HG03439 (cell line): ENCODE results near the gene PIM3.
A peak's percentile ranks its signal among the peaks of the same experiment; 100 is the strongest.

Experiments
- ATAC-seq: cut with Tn5 transposase; IDR thresholded peaks from one replicate; pipeline ENCODE4 v1.9.1; 2021; ENCODE audit warnings: mild to moderate bottlenecking, moderate library complexity; ENCODE audit not compliant: unreplicated experiment

The PIM3 gene

DNA sequence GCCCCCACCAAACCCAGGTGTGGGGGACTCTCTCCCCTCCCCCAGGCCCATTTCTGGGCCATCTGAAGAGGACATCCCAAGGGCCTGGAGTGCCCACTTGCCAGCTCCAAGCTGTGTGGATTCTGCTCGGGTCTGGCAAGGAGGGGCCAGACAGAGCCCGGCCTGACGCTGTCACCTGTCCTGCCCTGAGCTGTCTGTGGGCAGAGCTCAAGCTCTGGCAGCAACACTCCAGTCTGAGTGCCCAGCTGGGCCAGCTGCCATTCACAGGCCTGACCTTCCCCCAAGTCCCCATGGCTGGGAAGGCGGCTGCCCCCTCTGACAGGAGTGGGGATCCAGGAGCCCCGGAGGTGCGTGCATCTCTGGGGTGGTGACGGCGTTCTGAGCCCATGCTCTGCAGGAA is 6.2 kb upstream of the PIM3 start:
- no peak for ATAC-seq

DNA sequence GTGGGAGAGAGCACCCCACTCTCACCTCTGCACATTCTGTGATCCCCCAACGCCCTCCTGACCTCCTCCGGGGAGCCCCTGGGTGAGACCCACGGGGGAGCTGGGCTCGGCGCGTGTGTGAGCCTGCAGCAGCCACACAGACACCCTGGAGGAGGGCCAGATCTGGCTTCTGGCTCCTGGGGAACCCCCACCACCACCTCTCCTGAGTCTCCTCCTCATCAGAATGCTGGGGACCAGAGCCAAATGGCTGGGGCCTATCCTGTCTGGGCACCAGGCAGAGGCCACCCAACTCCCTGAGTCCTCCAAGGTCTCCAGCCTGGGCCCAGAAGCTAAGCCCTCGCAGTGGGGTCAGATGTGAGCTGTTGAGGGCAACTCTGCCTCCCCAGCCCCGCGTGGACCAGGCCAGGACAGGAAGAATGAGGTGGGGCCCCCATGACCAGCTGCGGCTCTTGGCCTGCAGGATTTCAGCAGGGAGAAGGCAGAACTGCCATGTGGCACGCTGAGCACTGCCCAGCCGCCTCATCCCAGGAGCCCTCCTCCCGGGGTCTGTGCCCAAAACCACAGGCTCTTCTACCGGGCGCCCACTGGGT is 5.5 kb upstream of the PIM3 start:
- no peak for ATAC-seq

GRCh38 chr22:49955581-49956417 is 4.8 kb upstream of the PIM3 start:
- no peak for ATAC-seq

- ATAC-seq = no peak
These were observed 4.2 kb upstream of the PIM3 start for GRCh38 chr22:49956418-49956770.

DNA sequence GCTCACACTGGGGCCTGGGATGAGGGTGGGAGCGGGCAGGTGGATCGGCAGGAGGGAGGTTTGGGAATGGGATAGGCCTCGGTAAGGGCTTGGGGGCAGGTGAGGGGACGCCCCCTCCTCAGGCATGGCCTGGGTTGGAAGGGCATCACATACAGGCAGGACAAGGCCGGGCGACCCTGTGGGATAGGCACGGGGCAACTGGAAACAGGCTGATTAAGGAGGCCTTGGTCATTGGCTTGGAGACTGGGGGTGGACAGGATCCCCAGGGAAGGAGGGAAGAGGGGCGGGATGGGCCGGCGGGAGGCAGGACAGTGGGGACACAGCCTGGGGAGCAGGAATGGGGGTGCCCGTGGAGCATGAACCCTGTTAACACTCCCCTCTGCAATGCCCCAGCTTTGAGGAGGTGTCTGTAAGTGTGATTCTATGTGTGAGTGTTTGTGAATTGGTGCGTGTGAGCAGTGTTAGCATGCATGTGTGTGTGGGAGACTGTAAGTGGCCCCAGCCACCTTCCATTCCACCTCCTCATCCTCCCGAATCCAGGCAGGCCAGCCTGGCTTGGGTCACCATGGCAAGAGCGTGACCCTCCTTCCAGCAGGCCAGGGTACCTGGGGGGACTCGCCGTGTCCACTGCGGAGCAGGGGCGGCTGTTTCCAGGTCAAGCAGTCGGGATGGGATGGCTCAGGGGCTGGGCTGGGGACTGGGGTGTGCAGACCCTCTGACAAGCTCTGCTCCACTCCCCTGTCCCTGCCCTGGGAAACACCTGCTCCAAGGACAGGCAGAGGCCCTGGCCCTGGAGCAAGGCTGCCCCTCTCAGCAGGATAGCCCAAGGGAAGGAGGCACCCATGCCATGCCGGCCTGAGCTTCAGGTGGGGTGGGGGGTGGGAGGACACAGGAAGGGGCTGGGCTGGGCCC is 3.4 kb upstream of the PIM3 start:
- no peak for ATAC-seq

GRCh38 chr22:49957826-49958365 is 2.7 kb upstream of the PIM3 start:
- ATAC-seq = no peak

GRCh38 chr22:49958366-49958921 is 2.1 kb upstream of the PIM3 start:
- ATAC-seq = no peak

- ATAC-seq = no peak
These were observed 1.4 kb upstream of the PIM3 start for GRCh38 chr22:49958931-49959781.

DNA sequence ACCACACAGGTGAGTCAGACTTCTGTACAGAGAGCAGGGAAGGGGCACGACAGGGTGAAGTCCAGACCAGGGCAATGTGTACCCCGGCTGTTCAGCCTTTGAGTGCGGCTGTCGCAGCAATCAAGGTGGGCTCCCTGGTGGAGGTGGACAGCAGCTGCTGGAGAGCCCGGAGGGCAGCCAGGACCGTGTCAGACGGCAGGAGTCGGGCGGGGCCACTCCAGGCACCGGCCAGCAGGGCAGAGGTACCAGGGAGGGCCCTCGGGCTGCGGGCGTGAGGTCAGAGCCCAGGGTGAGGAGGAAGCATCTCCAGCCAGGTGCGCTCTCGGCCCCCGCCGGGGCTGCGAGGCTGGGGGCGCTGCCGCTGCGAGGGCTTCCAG is 802 bp upstream of the PIM3 start:
- ATAC-seq = peak; percentile 7

GRCh38 chr22:49961005-49961600 is 531 bp downstream of the PIM3 start:
- ATAC-seq = no peak

- no peak for ATAC-seq
These were observed 1.0 kb downstream of the PIM3 start for GRCh38 chr22:49961601-49962011.

GRCh38 chr22:49962012-49962750 is 1.6 kb downstream of the PIM3 start:
- peak; percentile 23 for ATAC-seq

GRCh38 chr22:49962751-49963646 is 2.4 kb downstream of the PIM3 start:
- ATAC-seq = peak; percentile 0

DNA sequence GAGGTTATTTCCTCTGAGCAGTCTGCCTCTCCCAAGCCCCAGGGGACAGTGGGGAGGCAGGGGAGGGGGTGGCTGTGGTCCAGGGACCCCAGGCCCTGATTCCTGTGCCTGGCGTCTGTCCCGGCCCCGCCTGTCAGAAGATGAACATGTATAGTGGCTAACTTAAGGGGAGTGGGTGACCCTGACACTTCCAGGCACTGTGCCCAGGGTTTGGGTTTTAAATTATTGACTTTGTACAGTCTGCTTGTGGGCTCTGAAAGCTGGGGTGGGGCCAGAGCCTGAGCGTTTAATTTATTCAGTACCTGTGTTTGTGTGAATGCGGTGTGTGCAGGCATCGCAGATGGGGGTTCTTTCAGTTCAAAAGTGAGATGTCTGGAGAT is 3.1 kb downstream of the PIM3 start:
- ATAC-seq = no peak

GRCh38 chr22:49964136-49965090 is 3.8 kb downstream of the PIM3 start:
- no peak for ATAC-seq

- no peak for ATAC-seq
These were observed 4.8 kb downstream of the PIM3 start for GRCh38 chr22:49965091-49966040.
